Stimulated activated CD4-positive, alpha-beta T cell treated with anti-CD3 and anti-CD28 coated beads, Interleukin-4, amount 100 ng/mL, for 4 hours (primary cell): ENCODE measurements around the gene SULF2.

Experiments used
- DNase-seq, 2 experiments: peaks; one replicate each; pipeline ENCODE4 v3.0.0-alpha.2; 2020

The SULF2 gene

GRCh38 chr20:47667531-47668312 lies 117.6 kb downstream of the SULF2 start:
- no peak for DNase-seq

GRCh38 chr20:47667086-47667485 lies 118.2 kb downstream of the SULF2 start:
- DNase-seq = no peak

- no peak for DNase-seq
Measured at GRCh38 chr20:47666304-47666703, 119.0 kb downstream of the SULF2 start.

- no peak for DNase-seq
Measured at GRCh38 chr20:47665221-47665991, 119.9 kb downstream of the SULF2 start.

GRCh38 chr20:47664744-47665143 lies 120.5 kb downstream of the SULF2 start:
- no peak for DNase-seq

GRCh38 chr20:47664068-47664437 lies 121.2 kb downstream of the SULF2 start:
- DNase-seq = no peak

GRCh38 chr20:47663354-47664067 lies 121.8 kb downstream of the SULF2 start:
- peak; percentile 44 to 61 for DNase-seq

- no peak for DNase-seq
Measured at GRCh38 chr20:47662483-47663353, 122.6 kb downstream of the SULF2 start.

- no peak for DNase-seq
Measured at GRCh38 chr20:47661714-47662113, 123.6 kb downstream of the SULF2 start.

GRCh38 chr20:47660983-47661700 lies 124.1 kb downstream of the SULF2 start:
- DNase-seq = no peak

- no peak for DNase-seq
Measured at GRCh38 chr20:47660602-47660905, 124.7 kb downstream of the SULF2 start.

- no peak for DNase-seq
Measured at GRCh38 chr20:47659904-47660601, 125.2 kb downstream of the SULF2 start.

- DNase-seq = no peak
Measured at GRCh38 chr20:47656318-47656717, 129.0 kb downstream of the SULF2 start.

- no peak for DNase-seq
Measured at GRCh38 chr20:47655635-47656034, 129.6 kb downstream of the SULF2 start.

GRCh38 chr20:47654370-47654769 lies 130.9 kb downstream of the SULF2 start:
- no peak for DNase-seq

GRCh38 chr20:47653869-47654268 lies 131.4 kb downstream of the SULF2 start:
- DNase-seq = no peak

GRCh38 chr20:47652794-47653193 lies 132.5 kb downstream of the SULF2 start:
- no peak for DNase-seq

GRCh38 chr20:47652301-47652700 lies 133.0 kb downstream of the SULF2 start:
- no peak for DNase-seq

GRCh38 chr20:47648943-47649342 lies 136.3 kb downstream of the SULF2 start:
- DNase-seq = no peak

GRCh38 chr20:47647994-47648393 lies 137.3 kb downstream of the SULF2 start:
- no peak for DNase-seq

- DNase-seq = no peak
Measured at GRCh38 chr20:47645632-47646031, 139.6 kb downstream of the SULF2 start.

- no peak for DNase-seq
Measured at GRCh38 chr20:47642624-47643023, 142.7 kb downstream of the SULF2 start.
